IMR-90 (cell line): ENCODE data around the gene GRAMD1A. TPM values are rescaled to one million over a fixed set of nuclear protein-coding genes. Genes with fewer than 3 reads are reported as not detected.

Experiments used
- ATAC-seq: fragments of 200-7000 bp; cut with Tn5 transposase; 2 replicates; pipeline ENCODE4 v1.9.1; 2020; ENCODE audit warnings: low read depth, mild to moderate bottlenecking, moderate library complexity
- BruUV-seq: library from RNA; stranded (reverse); fragments of 400-500 nt; replicated peaks from 2 replicates; lab custom pipeline; 2021; lab: Mats Ljungman, UMichigan
- CTCF ChIA-PET: fragments of 300-600 bp; formaldehyde crosslinking; extraction: SDS; loops from one replicate; lab custom pipeline; 2021; ENCODE audit warnings: antibody characterized with exemption; lab: Yijun Ruan, JAX
- POLR2A ChIA-PET: fragments of 300-600 bp; sonication (Branson Sonifier 250); formaldehyde crosslinking; loops from one replicate; lab custom pipeline; 2022; ENCODE audit warnings: antibody characterized with exemption; ENCODE audit not compliant: unreplicated experiment; lab: Charles Lee
- DNase-seq: peaks from one replicate; pipeline ENCODE4 v3.0.0; 2013
- H2AFZ ChIP-seq: replicated peaks from 2 replicates; pipeline ENCODE3; 2013; ENCODE audit warnings: low read length, mild to moderate bottlenecking; ENCODE audit not compliant: poor library complexity
- H2AK5ac ChIP-seq: 2 replicates; pipeline ENCODE4 v1.6.1; 2013; ENCODE audit warnings: low read depth, low read length, inconsistent platforms
- H2AK9ac ChIP-seq: replicated peaks from 2 replicates; pipeline ENCODE3; 2013; ENCODE audit warnings: mild to moderate bottlenecking, low read depth, low read length, moderate library complexity; ENCODE audit not compliant: poor library complexity
- H2BK120ac ChIP-seq: 2 replicates; pipeline ENCODE4 v1.6.1; 2013; ENCODE audit warnings: low read depth, low read length, inconsistent platforms
- H2BK15ac ChIP-seq: 3 replicates; pipeline ENCODE4 v1.6.1; 2013; ENCODE audit warnings: low read depth, low read length, inconsistent platforms
- H2BK20ac ChIP-seq: 2 replicates; pipeline ENCODE4 v1.6.1; 2013; ENCODE audit warnings: low read depth, mild to moderate bottlenecking, inconsistent platforms, low read length, moderate library complexity
- H2BK5ac ChIP-seq: 2 replicates; pipeline ENCODE4 v1.6.1; 2013; ENCODE audit warnings: mild to moderate bottlenecking, low read depth, low read length, inconsistent platforms; ENCODE audit not compliant: poor library complexity, severe bottlenecking
- H3K14ac ChIP-seq: replicated peaks from 2 replicates; pipeline ENCODE4 v1.6.1; 2013; ENCODE audit warnings: low read depth, low read length, inconsistent platforms
- H3K18ac ChIP-seq: 2 replicates; pipeline ENCODE4 v1.6.1; 2013; ENCODE audit warnings: low read depth, low read length, control low read depth
- H3K23ac ChIP-seq: 2 replicates; pipeline ENCODE4 v1.6.1; 2013; ENCODE audit warnings: low read depth, low read length, inconsistent platforms
- H3K27ac ChIP-seq: 2 replicates; pipeline ENCODE4 v1.5.1; 2013; ENCODE audit warnings: mild to moderate bottlenecking, control low read depth, low read length; ENCODE audit not compliant: insufficient read depth
- H3K27me3 ChIP-seq: 2 replicates; pipeline ENCODE4 v1.6.1; 2013; ENCODE audit warnings: low read length; ENCODE audit not compliant: control insufficient read depth, insufficient read depth
- H3K36me3 ChIP-seq: 2 replicates; pipeline ENCODE4 v1.6.1; 2013; ENCODE audit warnings: low read length, mixed read lengths; ENCODE audit not compliant: control insufficient read depth, insufficient read depth
- H3K4ac ChIP-seq: 2 replicates; pipeline ENCODE4 v1.6.1; 2013; ENCODE audit warnings: low read depth, low read length, inconsistent platforms
- H3K4me1 ChIP-seq: 2 replicates; pipeline ENCODE4 v1.6.1; 2013; ENCODE audit warnings: low read length, mixed read lengths; ENCODE audit not compliant: control insufficient read depth, insufficient read depth
- H3K4me2 ChIP-seq: 2 replicates; pipeline ENCODE4 v1.6.1; 2013; ENCODE audit warnings: low read depth, mild to moderate bottlenecking, control low read depth, low read length, moderate library complexity
- H3K4me3 ChIP-seq: 2 replicates; pipeline ENCODE4 v1.5.1; 2013; ENCODE audit warnings: low read depth, mild to moderate bottlenecking, control low read depth, low read length, moderate library complexity; ENCODE audit not compliant: insufficient read depth
- H3K56ac ChIP-seq: 2 replicates; pipeline ENCODE4 v1.6.1; 2013; ENCODE audit warnings: low read length, inconsistent platforms; ENCODE audit not compliant: insufficient read depth; ENCODE audit errors: extremely low read depth
- H3K79me1 ChIP-seq, 2 experiments: 2 replicates each; pipeline ENCODE4 v1.6.1; 2013; ENCODE audit warnings: low read length in 2 of 2, inconsistent platforms in 1 of 2, low read depth in 1 of 2
- H3K9ac ChIP-seq: 2 replicates; pipeline ENCODE4 v1.6.1; 2013; ENCODE audit warnings: low read depth, low read length, control low read depth
- H3K9me1 ChIP-seq: 2 replicates; pipeline ENCODE4 v1.6.1; 2013; ENCODE audit warnings: low read length, inconsistent platforms; ENCODE audit not compliant: insufficient read depth
- H3K9me3 ChIP-seq: 2 replicates; pipeline ENCODE4 v1.6.1; 2013; ENCODE audit warnings: low read length; ENCODE audit not compliant: control insufficient read depth, insufficient read depth
- H4K20me1 ChIP-seq: 2 replicates; pipeline ENCODE4 v1.6.1; 2013; ENCODE audit warnings: low read length, inconsistent platforms; ENCODE audit not compliant: insufficient read depth
- H4K5ac ChIP-seq: 2 replicates; pipeline ENCODE4 v1.6.1; 2013; ENCODE audit warnings: mild to moderate bottlenecking, low read depth, low read length, control low read depth
- H4K8ac ChIP-seq, 2 experiments: 2 replicates each; pipeline ENCODE4 v1.6.1; 2013; ENCODE audit warnings: low read depth in 2 of 2, low read length in 2 of 2, control low read depth in 1 of 2, inconsistent platforms in 1 of 2
- H4K91ac ChIP-seq: 2 replicates; pipeline ENCODE4 v1.6.1; 2013; ENCODE audit warnings: low read depth, low read length, inconsistent platforms; ENCODE audit not compliant: insufficient read depth
- MAZ ChIP-seq: IDR thresholded peaks from 2 replicates; pipeline ENCODE4 v1.6.1; 2012; ENCODE audit warnings: low read depth, mild to moderate bottlenecking, low read length, improper control_type of control experiment, moderate library complexity, borderline replicate concordance
- WGBS, 2 experiments: methylation state at CpG; one replicate each; pipeline versions ENCODE4 v1.1.5 to v1.1.7; 2013; ENCODE audit warnings: missing lambda C conversion rate in 2 of 2; ENCODE audit not compliant: insufficient read length in 1 of 2; ENCODE audit errors: extremely low coverage in 2 of 2; 5-methylcytosine and 5-hydroxymethylcytosine counted together
- dilution Hi-C: fragments of 300-500 bp; cut with HindIII; formaldehyde crosslinking; loops from one replicate; pipeline ENCODE4 v1.14.3; 2018; ENCODE audit warnings: low sequenced_read_pairs; ENCODE audit not compliant: unreplicated experiment
- in situ Hi-C: fragments of 300-500 bp; cut with MboI; formaldehyde crosslinking; loops from 3 replicates; pipeline ENCODE4 v1.14.3; 2019; ENCODE audit warnings: low sequenced_read_pairs, inconsistent platforms, mixed read lengths
- intact Hi-C: fragments of 100-400 bp; cut with micrococcal nuclease; formaldehyde crosslinking; loops from 2 replicates; pipeline ENCODE4 v1.10.0; 2022
- polyA plus RNA-seq, 3 experiments: library from polyadenylated mRNA; depleted of rRNA; stranded (reverse); fragments of >200 nt; gene quantifications; 2 replicates each; pipeline ENCODE4 v1.2.3, GENCODE V29; 2012; ENCODE audit warnings: low replicate concordance in 1 of 3
- total RNA-seq: library from RNA; depleted of rRNA; stranded (reverse); fragments of >200 nt; gene quantifications from 2 replicates; pipeline ENCODE4 v1.2.3, GENCODE V29; 2012

Gene GRAMD1A
- total and polyA plus RNA-seq, 2 of the 4 experiments (the other 2 are of a cell fraction): 11.1 to 63.0 TPM

DNA sequence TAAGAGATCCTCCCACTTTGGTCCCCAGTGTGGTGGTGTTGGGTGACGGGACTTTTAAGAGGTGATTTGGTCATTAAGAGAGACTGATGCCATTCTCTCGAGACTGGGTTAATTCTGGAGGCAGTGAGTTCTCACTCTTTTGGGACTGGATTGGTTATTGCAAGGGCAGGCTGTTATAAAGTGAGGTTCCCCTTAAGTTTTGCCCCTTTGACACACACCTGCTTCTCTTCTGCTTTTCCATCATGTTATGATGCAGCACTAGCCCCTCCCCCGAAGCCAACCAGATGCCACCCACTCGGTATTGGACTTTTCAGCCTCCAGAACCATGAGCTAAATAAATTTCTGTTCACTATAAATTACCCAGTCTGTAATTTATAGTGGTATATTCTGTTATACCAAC lies 16.3 kb upstream of the GRAMD1A start:
- no peaks in the 10 kb centered on the region for H3K9me1 ChIP-seq
- no peak overlapping the region for H3K9ac ChIP-seq

More for the DNA sequence above, 16.3 kb upstream of the GRAMD1A start:
- POLR2A ChIA-PET: no interaction called here
- Histone ChIP-seq H3K9me3 (no peaks in the 10 kb centered on the region), H2AK5ac (no peak overlapping the region), H3K4ac (no peak overlapping the region), H2AFZ (no peak overlapping the region), H3K56ac (no peak overlapping the region), H3K14ac (no peak overlapping the region), H4K8ac (no peak overlapping the region), H3K18ac (no peak overlapping the region), H2BK20ac (no peak overlapping the region), H3K27ac (no peak overlapping the region), H3K4me3 (no peak overlapping the region), H3K4me1 (no peaks in the 10 kb centered on the region), H4K20me1 (no peaks in the 10 kb centered on the region), H2AK9ac (no peak overlapping the region), H3K27me3 (peaks cover 7% of the 10 kb centered on the region), H3K79me1 (no peaks in the 10 kb centered on the region), H3K4me2 (no peak overlapping the region), H4K5ac (no peak overlapping the region), H2BK5ac (no peak overlapping the region), H2BK15ac (no peak overlapping the region), H4K91ac (no peak overlapping the region), H2BK120ac (no peak overlapping the region), H3K23ac (no peak overlapping the region), H3K36me3 (no peaks in the 10 kb centered on the region)
- no peak for DNase-seq
- intact Hi-C loops: no loop called here
- TF ChIP-seq MAZ: no peak
- dilution Hi-C loops: no loop called here
- no CpG with 5 or more reads among the region's 4 CpGs for WGBS, 2 experiments
- in situ Hi-C loops: no loop called here
- no peak for ATAC-seq
- no TSS peak for BruUV-seq
- CTCF ChIA-PET: no interaction called here
